Measurements from ENCODE around the gene IQCE. TPM values are rescaled to one million over a fixed set of nuclear protein-coding genes. Genes with fewer than 3 reads are reported as not detected.

The IQCE gene
- total RNA-seq, 1 experiment from 2014 or later, result 21.4 TPM

GRCh38 chr7:2661602-2662272, 103.0 kb downstream of the IQCE start:
- H3K9ac ChIP-seq (ENCODE audit: low read length), result no peak overlapping the region
- H3K4me3 ChIP-seq (replicated peaks in 1 of 2; ENCODE audit: low read depth in 1 of 2, low read length in 2 of 2), result no peak overlapping the region
- TF ChIP-seq CEBPB (IDR thresholded peaks at IDR 0.05; ENCODE audit: low read depth), result no peak
- no peak for TF ChIP-seq REST (IDR thresholded peaks at IDR 0.05; ENCODE audit: low read depth)
- TF ChIP-seq FOSL1 (IDR thresholded peaks at IDR 0.05; ENCODE audit: low read depth), result no peak
- TF ChIP-seq CTCF (IDR thresholded peaks at IDR 0.05 in 2 of 3, conservative IDR thresholded peaks at IDR 0.05 in 1 of 3; ENCODE audit: borderline replicate concordance in 1 of 3, insufficient read depth in 1 of 3, low read depth in 2 of 3, low read length in 2 of 3), result no peak
- no peak for TF ChIP-seq CBX3 (IDR thresholded peaks at IDR 0.05; ENCODE audit: low read depth)
- TF ChIP-seq POLR2AphosphoS5 (IDR thresholded peaks at IDR 0.05; ENCODE audit: low read depth, low read length), result no peak
- TF ChIP-seq, protein P1, sequence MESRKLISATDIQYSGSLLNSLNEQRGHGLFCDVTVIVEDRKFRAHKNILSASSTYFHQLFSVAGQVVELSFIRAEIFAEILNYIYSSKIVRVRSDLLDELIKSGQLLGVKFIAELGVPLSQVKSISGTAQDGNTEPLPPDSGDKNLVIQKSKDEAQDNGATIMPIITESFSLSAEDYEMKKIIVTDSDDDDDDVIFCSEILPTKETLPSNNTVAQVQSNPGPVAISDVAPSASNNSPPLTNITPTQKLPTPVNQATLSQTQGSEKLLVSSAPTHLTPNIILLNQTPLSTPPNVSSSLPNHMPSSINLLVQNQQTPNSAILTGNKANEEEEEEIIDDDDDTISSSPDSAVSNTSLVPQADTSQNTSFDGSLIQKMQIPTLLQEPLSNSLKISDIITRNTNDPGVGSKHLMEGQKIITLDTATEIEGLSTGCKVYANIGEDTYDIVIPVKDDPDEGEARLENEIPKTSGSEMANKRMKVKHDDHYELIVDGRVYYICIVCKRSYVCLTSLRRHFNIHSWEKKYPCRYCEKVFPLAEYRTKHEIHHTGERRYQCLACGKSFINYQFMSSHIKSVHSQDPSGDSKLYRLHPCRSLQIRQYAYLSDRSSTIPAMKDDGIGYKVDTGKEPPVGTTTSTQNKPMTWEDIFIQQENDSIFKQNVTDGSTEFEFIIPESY (IDR thresholded peaks at IDR 0.05; ENCODE audit: extremely low read depth, insufficient replicate concordance, low read length), result no peak
- no peak for TF ChIP-seq SP1 (IDR thresholded peaks at IDR 0.05; ENCODE audit: low read depth)
- TF ChIP-seq SRF (IDR thresholded peaks at IDR 0.05; ENCODE audit: low read depth), result no peak
- TF ChIP-seq RAD21 (IDR thresholded peaks at IDR 0.05; ENCODE audit: low read depth), result no peak
- no peak for TF ChIP-seq ZNF274 (IDR thresholded peaks at IDR 0.05; ENCODE audit: low read depth, low read length)
- TF ChIP-seq EZH2phosphoT487 (IDR thresholded peaks at IDR 0.05; ENCODE audit: borderline replicate concordance), result no peak
- no peak for TF ChIP-seq JUND (IDR thresholded peaks at IDR 0.05)
- TF ChIP-seq SIN3A (IDR thresholded peaks at IDR 0.05; ENCODE audit: low read depth), result no peak
- no peak for TF ChIP-seq ELF1 (IDR thresholded peaks at IDR 0.05; ENCODE audit: borderline replicate concordance, low read depth)
- DNase-seq (ENCODE audit: low read depth, low spot score) (no peak), ATAC-seq (0 out of 2 replicates have a peak, but pooled peaks have one; percentile 24)
- H3K4me2 ChIP-seq (ENCODE audit: low read length), result no peak overlapping the region
- ChIA-PET POLR2A (no interaction called here), RAD21 (ENCODE audit: low non-redundant PET in 1 of 2, low total read pairs in 2 of 2, uncharacterized antibody in 2 of 2, unreplicated experiment in 2 of 2) (no interaction called here), CTCF (no interaction called here)
- no peaks in the 10 kb centered on the region; a peak in 1 of 4 replicates for H3K36me3 ChIP-seq (ENCODE audit: control insufficient read depth in 1 of 2, insufficient read depth in 2 of 2, low read length in 2 of 2)
- H3K4me1 ChIP-seq (ENCODE audit: control insufficient read depth in 1 of 2, insufficient read depth in 2 of 2, low read length in 2 of 2), result 0 out of 4 replicates have a peak, but pooled peaks cover 0 to 4% of the 10 kb centered on the region in 2 experiments
- no peaks in the 10 kb centered on the region for H4K20me1 ChIP-seq (ENCODE audit: insufficient read depth)
- no peak overlapping the region for H2AFZ ChIP-seq (ENCODE audit: low read depth, low read length, poor library complexity, severe bottlenecking)
- no peaks in the 10 kb centered on the region for H3K27me3 ChIP-seq (ENCODE audit: insufficient read depth, low read length)
- intact Hi-C loops (cut with micrococcal nuclease), result no loop called here
- no peaks in the 10 kb centered on the region for H3K9me3 ChIP-seq (ENCODE audit: control insufficient read depth in 1 of 2, insufficient read depth in 1 of 2, low read depth in 1 of 2, low read length in 2 of 2)
- no peaks in the 10 kb centered on the region for H3K79me2 ChIP-seq (ENCODE audit: insufficient read depth, low read length)
- H3K9me2 ChIP-seq (ENCODE audit: insufficient read depth), result no peaks in the 10 kb centered on the region
- H3K27ac ChIP-seq (ENCODE audit: low read depth, low read length), result no peak overlapping the region
- no TSS peak for BruUV-seq (replicated peaks)
